ENCODE results near the gene CLEC2B. TPM values are rescaled to one million over a fixed set of nuclear protein-coding genes. Genes with fewer than 3 reads are reported as not detected.

The CLEC2B gene
- total RNA-seq, 1 donor from 2014 or later, result not detected

DNA sequence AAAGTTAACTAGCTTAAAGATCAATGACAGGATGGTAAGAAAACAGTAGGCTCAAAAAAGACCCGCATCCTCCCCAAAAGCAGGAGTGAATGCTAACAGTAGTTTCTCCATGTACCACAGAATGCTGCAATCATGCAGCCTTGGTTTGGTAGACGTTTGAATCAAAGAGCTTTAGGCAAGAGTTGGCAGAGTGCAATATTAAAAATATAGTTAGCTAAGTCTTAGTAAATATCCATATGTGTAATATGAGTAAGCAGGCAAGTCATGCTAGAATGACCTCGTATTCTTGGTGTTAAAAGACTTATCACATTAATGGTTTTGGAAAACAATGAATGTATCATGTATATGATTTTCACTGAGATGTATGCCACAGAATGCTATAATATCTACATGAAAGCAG is 60.6 kb downstream of the CLEC2B start:
- H3K9me3 Mint-ChIP-seq (ENCODE audit: unreplicated experiment), result no peaks in the 10 kb centered on the region
- DNase-seq (ENCODE audit: low spot score), result no peak
- H3K36me3 Mint-ChIP-seq (ENCODE audit: low read depth, unreplicated experiment), result no peaks in the 10 kb centered on the region
- peaks cover 4% of the 10 kb centered on the region for H3K27me3 Mint-ChIP-seq (ENCODE audit: unreplicated experiment)
- H3K27ac Mint-ChIP-seq (ENCODE audit: unreplicated experiment), result no peak overlapping the region
- peaks cover 3% of the 10 kb centered on the region for H3K4me1 Mint-ChIP-seq (ENCODE audit: unreplicated experiment)
- TF ChIP-seq, protein P1, sequence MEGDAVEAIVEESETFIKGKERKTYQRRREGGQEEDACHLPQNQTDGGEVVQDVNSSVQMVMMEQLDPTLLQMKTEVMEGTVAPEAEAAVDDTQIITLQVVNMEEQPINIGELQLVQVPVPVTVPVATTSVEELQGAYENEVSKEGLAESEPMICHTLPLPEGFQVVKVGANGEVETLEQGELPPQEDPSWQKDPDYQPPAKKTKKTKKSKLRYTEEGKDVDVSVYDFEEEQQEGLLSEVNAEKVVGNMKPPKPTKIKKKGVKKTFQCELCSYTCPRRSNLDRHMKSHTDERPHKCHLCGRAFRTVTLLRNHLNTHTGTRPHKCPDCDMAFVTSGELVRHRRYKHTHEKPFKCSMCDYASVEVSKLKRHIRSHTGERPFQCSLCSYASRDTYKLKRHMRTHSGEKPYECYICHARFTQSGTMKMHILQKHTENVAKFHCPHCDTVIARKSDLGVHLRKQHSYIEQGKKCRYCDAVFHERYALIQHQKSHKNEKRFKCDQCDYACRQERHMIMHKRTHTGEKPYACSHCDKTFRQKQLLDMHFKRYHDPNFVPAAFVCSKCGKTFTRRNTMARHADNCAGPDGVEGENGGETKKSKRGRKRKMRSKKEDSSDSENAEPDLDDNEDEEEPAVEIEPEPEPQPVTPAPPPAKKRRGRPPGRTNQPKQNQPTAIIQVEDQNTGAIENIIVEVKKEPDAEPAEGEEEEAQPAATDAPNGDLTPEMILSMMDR (IDR thresholded peaks at IDR 0.05; ENCODE audit: unreplicated experiment), result no peak
- no peak overlapping the region for H3K4me3 Mint-ChIP-seq (ENCODE audit: unreplicated experiment)

DNA sequence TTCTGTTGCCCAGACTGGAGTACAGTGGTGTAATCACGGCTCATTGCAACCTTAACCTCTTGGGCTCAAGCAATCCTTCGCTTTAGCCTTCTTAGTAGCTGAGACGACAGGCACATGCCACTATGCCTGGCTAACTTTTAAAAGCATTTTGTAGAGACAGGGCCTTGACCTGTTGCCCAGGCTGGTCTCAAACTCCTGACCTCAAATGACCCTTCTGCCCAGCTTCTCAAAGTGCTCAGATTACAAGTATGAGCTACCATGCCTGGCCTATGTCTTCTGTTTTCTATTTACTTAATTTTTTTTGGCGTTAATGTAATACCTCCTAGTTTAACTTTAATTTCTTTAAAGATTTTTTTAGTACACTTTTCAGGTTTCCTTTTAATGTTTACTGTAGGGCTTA is 62.4 kb downstream of the CLEC2B start:
- H3K4me1 Mint-ChIP-seq (ENCODE audit: unreplicated experiment), result no peaks in the 10 kb centered on the region
- H3K4me3 Mint-ChIP-seq (ENCODE audit: unreplicated experiment), result no peak overlapping the region
- no peak overlapping the region for H3K27ac Mint-ChIP-seq (ENCODE audit: unreplicated experiment)
- no peaks in the 10 kb centered on the region for H3K36me3 Mint-ChIP-seq (ENCODE audit: low read depth, unreplicated experiment)
- peaks cover 3% of the 10 kb centered on the region for H3K27me3 Mint-ChIP-seq (ENCODE audit: unreplicated experiment)
- H3K9me3 Mint-ChIP-seq (ENCODE audit: unreplicated experiment), result no peaks in the 10 kb centered on the region
- TF ChIP-seq, protein P1 (IDR thresholded peaks at IDR 0.05; ENCODE audit: unreplicated experiment), result no peak
- DNase-seq (ENCODE audit: low spot score), result no peak

DNA sequence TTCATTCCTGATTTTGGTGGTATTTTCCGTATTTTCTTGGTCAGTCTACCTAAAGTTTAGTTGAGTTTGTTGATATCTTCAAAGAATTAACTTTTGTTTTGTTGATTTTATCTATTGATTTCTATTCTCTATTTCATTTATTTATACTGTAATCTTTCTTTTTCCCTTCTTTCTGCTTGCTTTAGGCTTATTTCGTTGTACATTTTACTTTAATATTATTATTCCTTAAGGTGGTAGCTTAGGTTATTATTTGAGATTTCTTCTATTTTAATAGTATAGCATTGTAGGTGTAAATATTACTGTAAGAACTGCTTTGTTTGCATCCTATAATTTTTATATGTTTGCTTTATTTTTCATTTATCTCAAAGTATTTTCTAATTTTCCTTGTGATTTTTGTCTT is 63.3 kb downstream of the CLEC2B start:
- H3K9me3 Mint-ChIP-seq (ENCODE audit: unreplicated experiment), result no peaks in the 10 kb centered on the region
- H3K27ac Mint-ChIP-seq (ENCODE audit: unreplicated experiment), result no peak overlapping the region
- H3K4me3 Mint-ChIP-seq (ENCODE audit: unreplicated experiment), result no peak overlapping the region
- TF ChIP-seq, protein P1 (IDR thresholded peaks at IDR 0.05; ENCODE audit: unreplicated experiment), result no peak
- H3K4me1 Mint-ChIP-seq (ENCODE audit: unreplicated experiment), result no peaks in the 10 kb centered on the region
- peaks cover 3% of the 10 kb centered on the region for H3K27me3 Mint-ChIP-seq (ENCODE audit: unreplicated experiment)
- no peak for DNase-seq (ENCODE audit: low spot score)
- no peaks in the 10 kb centered on the region for H3K36me3 Mint-ChIP-seq (ENCODE audit: low read depth, unreplicated experiment)

Other genes starting within 250 kb of the CLEC2B start
- 18.9 TPM for gene CLEC2D, start 199.6 kb downstream of the CLEC2B start, total RNA-seq (ENCODE audit: unreplicated experiment)
- not detected for gene CLECL1, start 136.3 kb downstream of the CLEC2B start, total RNA-seq (ENCODE audit: unreplicated experiment)
- 0.69 TPM for gene CD69, start 108.5 kb downstream of the CLEC2B start, total RNA-seq (ENCODE audit: unreplicated experiment)
- not detected for gene KLRF1, start 41.9 kb downstream of the CLEC2B start, total RNA-seq (ENCODE audit: unreplicated experiment)
- gene KLRF2, start 12.1 kb upstream of the CLEC2B start, total RNA-seq (ENCODE audit: unreplicated experiment), result not detected
- not detected for gene CLEC2A, start 63.0 kb upstream of the CLEC2B start, total RNA-seq (ENCODE audit: unreplicated experiment)
- not detected for gene CLEC12A, start 102.1 kb upstream of the CLEC2B start, total RNA-seq (ENCODE audit: unreplicated experiment)
- not detected for gene CLEC1B, start 129.8 kb upstream of the CLEC2B start, total RNA-seq (ENCODE audit: unreplicated experiment)
- gene CLEC12B, start 141.3 kb upstream of the CLEC2B start, total RNA-seq (ENCODE audit: unreplicated experiment), result not detected
- gene CLEC9A, start 161.3 kb upstream of the CLEC2B start, total RNA-seq (ENCODE audit: unreplicated experiment), result not detected
- gene CLEC1A, start 229.6 kb upstream of the CLEC2B start, total RNA-seq (ENCODE audit: unreplicated experiment), result 29.3 TPM